NOMO-1 treated with DMSO at 0.1 percent for 48 hours (cell line): ENCODE measurements around the gene FMC1.

Source experiments
- DNase-seq: peaks from one replicate; lab custom pipeline; 2025; ENCODE audit not compliant: unreplicated experiment; lab: John Stamatoyannopoulos, UW

Gene FMC1

DNA sequence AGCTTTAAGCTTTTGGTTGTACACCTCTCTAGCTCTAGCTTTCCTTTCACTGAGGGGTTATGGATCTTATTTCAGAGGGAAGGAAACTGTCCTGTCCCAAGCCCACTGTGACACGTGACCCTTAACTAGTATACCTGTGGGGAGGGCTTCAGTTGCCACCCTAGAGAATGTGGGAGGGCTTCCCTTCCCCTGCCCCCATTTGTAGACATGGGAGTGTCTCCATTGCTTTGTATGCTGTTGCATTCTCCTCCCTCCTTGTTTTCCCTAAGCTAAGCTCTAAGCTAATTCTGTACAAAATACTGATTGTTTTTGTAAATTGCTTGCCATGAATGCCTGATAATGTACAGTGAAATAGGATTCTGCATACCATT, 29.8 kb downstream of the FMC1 start:
- no peak for DNase-seq

GRCh38 chr7:139374246-139374645, 33.1 kb downstream of the FMC1 start:
- DNase-seq = no peak

DNA sequence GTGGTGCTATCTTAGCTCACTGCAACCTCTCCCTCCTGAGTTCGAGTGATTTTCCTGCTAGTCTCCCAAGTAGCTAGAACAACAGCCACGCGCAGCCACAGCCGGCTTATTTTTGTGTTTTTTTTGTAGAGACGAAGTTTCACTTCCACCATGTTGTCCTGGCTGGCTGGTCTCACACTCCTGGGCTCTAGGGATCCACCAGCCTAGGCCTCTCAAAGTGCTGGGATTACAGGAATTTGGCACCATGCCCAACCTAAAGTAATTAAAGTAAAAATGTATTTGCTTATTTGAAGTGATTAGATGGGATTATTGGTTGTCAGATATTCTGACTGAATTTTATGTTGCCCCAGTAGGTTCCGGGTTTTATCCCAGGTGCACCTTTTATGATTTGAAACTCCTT, 41.3 kb downstream of the FMC1 start:
- DNase-seq = no peak

GRCh38 chr7:139384611-139385010, 43.5 kb downstream of the FMC1 start:
- DNase-seq = no peak

- DNase-seq = no peak
These were observed 46.5 kb downstream of the FMC1 start for GRCh38 chr7:139387594-139387993.

GRCh38 chr7:139389091-139389490, 48.0 kb downstream of the FMC1 start:
- DNase-seq = no peak

GRCh38 chr7:139389774-139390173, 48.6 kb downstream of the FMC1 start:
- DNase-seq = no peak

GRCh38 chr7:139393621-139394211, 52.6 kb downstream of the FMC1 start:
- no peak for DNase-seq

- no peak for DNase-seq
These were observed 53.4 kb downstream of the FMC1 start for GRCh38 chr7:139394540-139394939.
